CD4-positive, alpha-beta T cell (primary cell): ENCODE data around the gene BHLHE23. TPM values are rescaled to one million over a fixed set of nuclear protein-coding genes. Genes with fewer than 3 reads are reported as not detected.

ENCODE experiments used
- ATAC-seq: fragments of 200-7000 bp; cut with Tn5 transposase; one replicate; pipeline ENCODE4 v1.10.0; 2022; ENCODE audit warnings: mild to moderate bottlenecking; ENCODE audit not compliant: poor library complexity
- CTCF ChIA-PET: fragments of 350-600 bp; sonication (Branson Sonifier 250); formaldehyde crosslinking; loops from one replicate; lab custom pipeline; 2021; ENCODE audit warnings: antibody characterized with exemption, inconsistent platforms; lab: Charles Lee
- POLR2A ChIA-PET: fragments of 350-600 bp; sonication (Branson Sonifier 250); formaldehyde crosslinking; loops from one replicate; lab custom pipeline; 2021; ENCODE audit warnings: antibody characterized with exemption, inconsistent platforms; lab: Charles Lee
- DNase-seq, 14 experiments: peaks; one replicate each; pipeline ENCODE4 v3.0.0-alpha.2; 2013 to 2020; ENCODE audit warnings: mixed read lengths in 2 of 14
- H3K27ac ChIP-seq, 2 donors: one replicate each; pipeline versions ENCODE4 v1.5.1 to v1.7.0; 2013; ENCODE audit warnings: low read length in 2 of 2, low read depth in 1 of 2, mild to moderate bottlenecking in 1 of 2
- H3K27me3 ChIP-seq, 2 experiments: 1 replicate in 1 of 2; 2 replicates in 1 of 2; pipeline versions ENCODE4 v1.6.1 to v1.7.0; 2013; ENCODE audit warnings: low read length in 2 of 2, control low read depth in 1 of 2, mild to moderate bottlenecking in 1 of 2, moderate library complexity in 1 of 2; ENCODE audit not compliant: insufficient read depth in 2 of 2, control insufficient read depth in 1 of 2
- H3K36me3 ChIP-seq: one replicate; pipeline ENCODE4 v1.6.1; 2013; ENCODE audit warnings: low read length, control low read depth; ENCODE audit not compliant: insufficient read depth
- H3K4me1 ChIP-seq: one replicate; pipeline ENCODE4 v1.6.1; 2013; ENCODE audit warnings: low read length, control low read depth; ENCODE audit not compliant: insufficient read depth
- H3K4me3 ChIP-seq: one replicate; pipeline ENCODE4 v1.5.1; 2013; ENCODE audit warnings: mild to moderate bottlenecking, low read length, moderate library complexity
- H3K9me3 ChIP-seq, 2 experiments: 1 replicate in 1 of 2; 2 replicates in 1 of 2; pipeline versions ENCODE4 v1.6.1 to v1.7.0; 2013; ENCODE audit warnings: low read length in 2 of 2, mild to moderate bottlenecking in 2 of 2, control low read depth in 1 of 2, moderate library complexity in 1 of 2; ENCODE audit not compliant: control insufficient read depth in 1 of 2, insufficient read depth in 1 of 2
- H3K27ac Mint-ChIP-seq: one replicate; pipeline ENCODE4 v1.8.0; 2020; ENCODE audit warnings: mixed read lengths
- H3K27me3 Mint-ChIP-seq: one replicate; pipeline ENCODE4 v1.8.0; 2021; ENCODE audit warnings: mixed read lengths
- H3K36me3 Mint-ChIP-seq: one replicate; pipeline ENCODE4 v1.8.0; 2021; ENCODE audit warnings: low read depth, mixed read lengths
- H3K4me1 Mint-ChIP-seq: one replicate; pipeline ENCODE4 v1.8.0; 2021; ENCODE audit warnings: low read depth, mixed read lengths
- H3K4me3 Mint-ChIP-seq: one replicate; pipeline ENCODE4 v1.8.0; 2020; ENCODE audit warnings: mild to moderate bottlenecking, mixed read lengths
- H3K9me3 Mint-ChIP-seq: one replicate; pipeline ENCODE4 v1.8.0; 2020; ENCODE audit warnings: mixed read lengths
- intact Hi-C, 2 experiments: fragments of 100-400 bp; cut with DNase I in 1 of 2; cut with micrococcal nuclease in 1 of 2; formaldehyde crosslinking; loops; one replicate each; pipeline versions ENCODE4 v1.15.1 to v1.9.0; 2023 to 2025; cut with DNase I, micrococcal nuclease
- total RNA-seq, 174 experiments: library from RNA in 2 of 174; stranded (reverse) in 2 of 174; gene quantifications; one replicate each; pipeline ENCODE4 v1.2.3 and lab custom pipeline; 2021 to 2026
- TF ChIP-seq, protein P1 (sequence below): fragments of 200-600 bp; IDR thresholded peaks from one replicate; pipeline ENCODE4 v1.8.0; 2022; ENCODE audit warnings: antibody characterized with exemption, mild to moderate bottlenecking

Gene BHLHE23
- total RNA-seq, 2 experiments from 2014 or later: not detected

DNA sequence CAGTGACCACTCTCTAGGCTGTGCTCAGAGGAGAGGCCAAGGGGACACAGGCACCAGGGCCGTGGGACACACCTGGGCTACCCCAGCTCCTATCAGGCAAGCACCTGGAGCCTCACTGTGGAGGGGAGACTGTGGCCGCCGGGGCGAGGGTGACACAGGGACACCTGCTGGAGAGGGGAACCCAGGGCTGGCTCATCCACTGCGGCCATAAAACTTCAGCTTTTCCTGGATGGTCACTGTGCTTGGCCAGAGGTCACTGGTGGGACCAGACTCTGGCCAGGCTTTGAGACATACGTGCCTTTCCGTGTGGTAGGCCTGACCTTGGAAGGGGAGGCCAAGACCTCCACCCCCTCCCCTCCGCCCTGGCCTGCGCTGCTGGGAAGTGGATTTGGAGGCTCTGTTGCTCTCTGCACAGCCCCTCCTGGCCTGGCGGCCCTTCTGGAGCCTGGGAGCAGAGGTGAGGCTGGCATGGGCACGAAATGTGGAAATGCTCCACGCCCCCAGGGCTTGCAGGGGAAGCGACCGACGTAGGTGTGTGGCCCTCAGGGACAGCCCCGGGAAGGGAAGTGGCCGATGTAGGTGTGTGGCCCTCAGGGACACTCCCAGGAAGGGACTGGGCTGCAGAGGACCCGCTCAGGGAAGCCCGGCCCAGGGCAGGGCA, 42.9 kb upstream of the BHLHE23 start:
- intact Hi-C loops: no loop called here
- DNase-seq (no peak), ATAC-seq (no peak)
- Mint-ChIP-seq H3K27me3 (peaks cover 19% of the 10 kb centered on the region), H3K4me3 (no peak overlapping the region), H3K36me3 (no peaks in the 10 kb centered on the region), H3K4me1 (no peaks in the 10 kb centered on the region), H3K27ac (no peak overlapping the region), H3K9me3 (no peaks in the 10 kb centered on the region)
- Histone ChIP-seq H3K4me3 (no peak overlapping the region), H3K27me3 (peaks cover 0 to 8% of the 10 kb centered on the region in 2 experiments), H3K36me3 (no peaks in the 10 kb centered on the region), H3K4me1 (no peaks in the 10 kb centered on the region), H3K27ac (no peak overlapping the region), H3K9me3 (peaks cover 0 to 32% of the 10 kb centered on the region in 2 experiments)
- TF ChIP-seq, protein P1, sequence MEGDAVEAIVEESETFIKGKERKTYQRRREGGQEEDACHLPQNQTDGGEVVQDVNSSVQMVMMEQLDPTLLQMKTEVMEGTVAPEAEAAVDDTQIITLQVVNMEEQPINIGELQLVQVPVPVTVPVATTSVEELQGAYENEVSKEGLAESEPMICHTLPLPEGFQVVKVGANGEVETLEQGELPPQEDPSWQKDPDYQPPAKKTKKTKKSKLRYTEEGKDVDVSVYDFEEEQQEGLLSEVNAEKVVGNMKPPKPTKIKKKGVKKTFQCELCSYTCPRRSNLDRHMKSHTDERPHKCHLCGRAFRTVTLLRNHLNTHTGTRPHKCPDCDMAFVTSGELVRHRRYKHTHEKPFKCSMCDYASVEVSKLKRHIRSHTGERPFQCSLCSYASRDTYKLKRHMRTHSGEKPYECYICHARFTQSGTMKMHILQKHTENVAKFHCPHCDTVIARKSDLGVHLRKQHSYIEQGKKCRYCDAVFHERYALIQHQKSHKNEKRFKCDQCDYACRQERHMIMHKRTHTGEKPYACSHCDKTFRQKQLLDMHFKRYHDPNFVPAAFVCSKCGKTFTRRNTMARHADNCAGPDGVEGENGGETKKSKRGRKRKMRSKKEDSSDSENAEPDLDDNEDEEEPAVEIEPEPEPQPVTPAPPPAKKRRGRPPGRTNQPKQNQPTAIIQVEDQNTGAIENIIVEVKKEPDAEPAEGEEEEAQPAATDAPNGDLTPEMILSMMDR: no peak
- CTCF ChIA-PET: no interaction called here
- POLR2A ChIA-PET: no interaction called here

DNA sequence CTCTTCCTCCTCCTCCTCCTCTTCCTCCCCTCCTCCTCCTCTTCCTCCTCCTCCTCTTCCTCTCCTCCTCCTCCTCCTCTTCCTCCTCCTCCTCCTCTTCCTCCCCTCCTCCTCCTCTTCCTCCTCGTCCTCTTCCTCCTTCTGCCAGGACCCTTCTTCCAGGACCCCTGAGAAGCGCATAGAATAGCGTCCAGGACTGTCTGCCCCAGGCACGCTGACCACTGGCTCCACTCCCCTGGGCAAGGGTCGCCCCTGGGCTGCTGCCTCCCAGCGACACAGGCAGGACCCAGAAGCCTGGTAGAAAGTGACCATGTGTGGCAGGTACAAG, 42.4 kb upstream of the BHLHE23 start:
- Histone ChIP-seq H3K27me3 (peaks cover 0 to 4% of the 10 kb centered on the region in 2 experiments), H3K4me1 (no peaks in the 10 kb centered on the region), H3K36me3 (no peaks in the 10 kb centered on the region), H3K4me3 (no peak overlapping the region), H3K9me3 (peaks cover 0 to 32% of the 10 kb centered on the region in 2 experiments), H3K27ac (no peak overlapping the region)
- DNase-seq (no peak), ATAC-seq (no peak)
- Mint-ChIP-seq H3K9me3 (no peaks in the 10 kb centered on the region), H3K4me1 (no peaks in the 10 kb centered on the region), H3K27me3 (peaks cover 21% of the 10 kb centered on the region), H3K36me3 (no peaks in the 10 kb centered on the region), H3K4me3 (no peak overlapping the region), H3K27ac (no peak overlapping the region)
- POLR2A ChIA-PET: no interaction called here
- TF ChIP-seq, protein P1: no peak
- intact Hi-C loops: no loop called here
- CTCF ChIA-PET: no interaction called here

DNA sequence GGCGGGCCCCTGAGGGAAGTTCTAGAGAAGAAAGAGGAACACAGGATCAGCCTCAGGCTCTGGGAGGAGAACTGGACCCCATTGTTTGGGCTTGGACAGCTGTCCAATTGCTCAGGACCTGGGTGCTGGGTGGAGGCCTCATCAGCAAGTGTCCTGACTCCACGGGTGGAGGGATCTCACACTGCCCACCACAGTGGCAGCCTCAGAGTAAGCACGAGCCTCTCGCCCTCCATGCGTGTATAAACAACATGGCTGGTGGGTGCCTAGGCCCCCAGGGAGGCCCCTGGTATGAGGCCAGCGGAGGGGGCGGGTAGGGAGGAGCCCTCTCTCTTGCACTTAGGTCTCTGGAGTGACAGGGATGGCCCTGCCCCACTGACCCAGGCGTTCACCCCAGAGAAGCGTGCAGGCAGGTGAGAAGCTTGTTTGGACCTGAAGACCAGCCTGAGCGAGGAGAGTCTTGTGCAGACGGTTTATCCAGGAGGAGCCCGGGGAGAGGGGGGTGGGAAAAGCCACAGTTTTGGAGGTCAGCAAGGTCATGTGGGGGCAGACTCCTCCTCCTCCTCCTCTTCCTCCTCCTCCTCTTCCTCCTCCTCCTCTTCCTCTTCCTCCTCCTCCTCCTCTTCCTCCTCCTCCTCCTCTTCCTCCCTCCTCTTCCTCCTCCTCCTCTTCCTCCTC, 41.9 kb upstream of the BHLHE23 start:
- H3K4me3 Mint-ChIP-seq: no peak overlapping the region
- ATAC-seq: no peak
- POLR2A ChIA-PET: no interaction called here
- TF ChIP-seq, protein P1: no peak
- no peak for DNase-seq
- no peak overlapping the region for H3K27ac ChIP-seq
- H3K9me3 Mint-ChIP-seq: no peaks in the 10 kb centered on the region
- peaks cover 0 to 32% of the 10 kb centered on the region in 2 experiments for H3K9me3 ChIP-seq
- no peaks in the 10 kb centered on the region for H3K4me1 ChIP-seq
- no peak overlapping the region for H3K27ac Mint-ChIP-seq
- peaks cover 0 to 7% of the 10 kb centered on the region in 2 experiments for H3K27me3 ChIP-seq
- H3K36me3 Mint-ChIP-seq: no peaks in the 10 kb centered on the region
- no peak overlapping the region for H3K4me3 ChIP-seq
- intact Hi-C loops: no loop called here
- H3K27me3 Mint-ChIP-seq: peaks cover 22% of the 10 kb centered on the region
- no peaks in the 10 kb centered on the region for H3K4me1 Mint-ChIP-seq
- CTCF ChIA-PET: no interaction called here
- no peaks in the 10 kb centered on the region for H3K36me3 ChIP-seq
